GM08714 (cell line): Measurements from ENCODE around the gene NFYC.

Experiments used
- H3K4me3 ChIP-seq: fragments of 200-500 bp; sonication (Bioruptor generic); 2 replicates; pipeline ENCODE4 v1.5.1; 2014; ENCODE audit warnings: mild to moderate bottlenecking, low read length, inconsistent platforms
- ZNF274 ChIP-seq: IDR thresholded peaks from 2 replicates; pipeline ENCODE4 v1.6.1; 2012; ENCODE audit warnings: mild to moderate bottlenecking, low read depth, low read length

NFYC gene

DNA sequence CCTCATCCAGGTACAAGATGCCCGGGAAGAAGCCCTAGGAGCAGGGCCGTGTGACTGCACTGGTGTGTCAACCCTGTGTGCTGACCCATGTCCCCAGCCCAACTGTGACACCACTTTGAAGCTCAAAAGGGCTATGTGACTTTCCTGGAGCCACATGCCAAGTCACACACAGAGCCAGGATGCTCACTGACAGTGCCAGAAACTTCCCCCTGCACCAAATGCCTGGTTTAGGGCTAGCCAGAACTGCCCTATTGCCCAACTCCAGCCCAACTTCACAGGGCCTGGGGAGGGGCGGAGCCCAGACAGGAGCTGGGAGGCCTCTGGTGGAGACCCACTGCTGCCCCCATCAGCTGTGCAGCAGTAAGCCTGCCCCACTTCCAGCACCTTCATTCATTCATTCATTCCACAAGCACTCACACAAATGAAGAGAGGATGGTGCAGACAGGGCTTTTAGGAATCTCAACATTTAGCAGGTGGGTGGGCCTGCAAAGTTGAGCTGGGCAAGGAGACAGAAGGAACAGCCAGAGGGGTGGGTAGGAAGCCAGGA is 128.8 kb downstream of the NFYC start:
- H3K4me3 ChIP-seq: no peak overlapping the region
- TF ChIP-seq ZNF274: no peak
